Subcutaneous abdominal adipose tissue (tissue), 5 donors: ENCODE measurements around the gene SEC23B.
"Not testable (repeated sequence)": the region's sequence is repeated elsewhere in the genome, so short reads cannot be mapped to it uniquely, and the experiment has no call there.

Source experiments
- H3K27ac ChIP-seq: one replicate; pipeline ENCODE4 v1.7.0; 2013; ENCODE audit warnings: low read depth, mild to moderate bottlenecking, inconsistent platforms, low read length, moderate library complexity
- H3K27me3 ChIP-seq, 5 donors: one replicate each; pipeline ENCODE4 v1.7.0; 2013; ENCODE audit warnings: low read length in 5 of 5, inconsistent platforms in 1 of 5; ENCODE audit not compliant: control insufficient read depth in 5 of 5, insufficient read depth in 4 of 5
- H3K36me3 ChIP-seq, 5 donors: one replicate each; pipeline ENCODE4 v1.7.0; 2013; ENCODE audit warnings: low read length in 5 of 5; ENCODE audit not compliant: control insufficient read depth in 5 of 5, insufficient read depth in 5 of 5
- H3K4me1 ChIP-seq, 5 donors: one replicate each; pipeline ENCODE4 v1.7.0; 2013; ENCODE audit warnings: low read length in 5 of 5, mild to moderate bottlenecking in 3 of 5, moderate library complexity in 1 of 5; ENCODE audit not compliant: control insufficient read depth in 5 of 5, insufficient read depth in 5 of 5
- H3K4me3 ChIP-seq, 5 donors: one replicate each; pipeline ENCODE4 v1.7.0; 2013; ENCODE audit warnings: low read length in 5 of 5, low read depth in 1 of 5
- H3K9ac ChIP-seq, 5 donors: one replicate each; pipeline ENCODE4 v1.7.0; 2013; ENCODE audit warnings: low read length in 5 of 5, mild to moderate bottlenecking in 4 of 5, moderate library complexity in 3 of 5
- H3K9me3 ChIP-seq, 5 donors: one replicate each; pipeline ENCODE4 v1.7.0; 2013; ENCODE audit warnings: low read length in 5 of 5; ENCODE audit not compliant: control insufficient read depth in 5 of 5
- donor health status: healthy.
- donor health status: healthy.
- donor health status: healthy.
- donor health status: healthy.
- donor health status: healthy.

SEC23B gene

GRCh38 chr20:18523066-18523465, 15.3 kb downstream of the SEC23B start:
- Histone ChIP-seq H3K36me3 (peaks cover 28 to 58% (median 39%) of the 10 kb centered on the region in 5 donors), H3K27ac (no peak overlapping the region), H3K27me3 (no peaks in the 10 kb centered on the region), H3K9ac (no peak overlapping the region), H3K4me3 (no peak overlapping the region), H3K9me3 (no peaks in the 10 kb centered on the region), H3K4me1 (no peaks in the 10 kb centered on the region)

GRCh38 chr20:18524646-18525045, 16.9 kb downstream of the SEC23B start:
- no peak overlapping the region for H3K9ac ChIP-seq
- no peaks in the 10 kb centered on the region for H3K27me3 ChIP-seq
- no peaks in the 10 kb centered on the region for H3K9me3 ChIP-seq
- peaks cover 40 to 74% (median 55%) of the 10 kb centered on the region in 5 donors for H3K36me3 ChIP-seq
- no peak overlapping the region for H3K4me3 ChIP-seq
- no peak overlapping the region for H3K27ac ChIP-seq
- no peaks in the 10 kb centered on the region for H3K4me1 ChIP-seq

- H3K4me3 ChIP-seq, H3K9me3 ChIP-seq, H3K27me3 ChIP-seq, H3K27ac ChIP-seq, H3K9ac ChIP-seq, H3K4me1 ChIP-seq: not testable (repeated sequence)
- peaks cover 43 to 80% (median 67%) of the 10 kb centered on the region in 5 donors for H3K36me3 ChIP-seq
Measured at GRCh38 chr20:18526761-18527160, 19.0 kb downstream of the SEC23B start.

GRCh38 chr20:18527339-18527738, 19.6 kb downstream of the SEC23B start:
- no peak overlapping the region for H3K9ac ChIP-seq
- H3K27me3 ChIP-seq, result no peaks in the 10 kb centered on the region
- no peak overlapping the region for H3K27ac ChIP-seq
- H3K36me3 ChIP-seq, result peaks cover 47 to 82% (median 72%) of the 10 kb centered on the region in 5 donors
- H3K4me1 ChIP-seq, result no peaks in the 10 kb centered on the region
- no peak overlapping the region for H3K4me3 ChIP-seq
- no peaks in the 10 kb centered on the region for H3K9me3 ChIP-seq

GRCh38 chr20:18527836-18528235, 20.1 kb downstream of the SEC23B start:
- no peak overlapping the region for H3K27ac ChIP-seq
- H3K9me3 ChIP-seq, result no peaks in the 10 kb centered on the region
- no peak overlapping the region for H3K9ac ChIP-seq
- peaks cover 51 to 87% (median 77%) of the 10 kb centered on the region in 5 donors for H3K36me3 ChIP-seq
- no peaks in the 10 kb centered on the region for H3K4me1 ChIP-seq
- no peaks in the 10 kb centered on the region for H3K27me3 ChIP-seq
- H3K4me3 ChIP-seq, result no peak overlapping the region

GRCh38 chr20:18529041-18529440, 21.3 kb downstream of the SEC23B start:
- H3K9me3 ChIP-seq, result no peaks in the 10 kb centered on the region
- no peak overlapping the region for H3K27ac ChIP-seq
- no peak overlapping the region for H3K4me3 ChIP-seq
- H3K9ac ChIP-seq, result no peak overlapping the region
- H3K27me3 ChIP-seq, result no peaks in the 10 kb centered on the region
- H3K4me1 ChIP-seq, result no peaks in the 10 kb centered on the region
- H3K36me3 ChIP-seq, result peaks cover 54 to 94% (median 87%) of the 10 kb centered on the region in 5 donors

- no peaks in the 10 kb centered on the region for H3K4me1 ChIP-seq
- H3K27me3 ChIP-seq, result no peaks in the 10 kb centered on the region
- H3K27ac ChIP-seq, result no peak overlapping the region
- no peaks in the 10 kb centered on the region for H3K9me3 ChIP-seq
- no peak overlapping the region for H3K9ac ChIP-seq
- H3K36me3 ChIP-seq, result peaks cover 48 to 84% (median 71%) of the 10 kb centered on the region in 5 donors
- H3K4me3 ChIP-seq, result no peak overlapping the region
Measured at GRCh38 chr20:18532626-18533025, 24.9 kb downstream of the SEC23B start.

GRCh38 chr20:18533491-18533890, 25.8 kb downstream of the SEC23B start:
- no peaks in the 10 kb centered on the region for H3K9me3 ChIP-seq
- no peak overlapping the region for H3K4me3 ChIP-seq
- H3K27ac ChIP-seq, result no peak overlapping the region
- H3K9ac ChIP-seq, result no peak overlapping the region
- no peaks in the 10 kb centered on the region for H3K4me1 ChIP-seq
- H3K36me3 ChIP-seq, result peaks cover 46 to 80% (median 62%) of the 10 kb centered on the region in 5 donors
- H3K27me3 ChIP-seq, result no peaks in the 10 kb centered on the region

- H3K27me3 ChIP-seq, result no peaks in the 10 kb centered on the region
- no peak overlapping the region for H3K27ac ChIP-seq
- no peaks in the 10 kb centered on the region for H3K9me3 ChIP-seq
- H3K4me3 ChIP-seq, result no peak overlapping the region
- H3K4me1 ChIP-seq, result no peaks in the 10 kb centered on the region
- H3K9ac ChIP-seq, result no peak overlapping the region
- H3K36me3 ChIP-seq, result peaks cover 42 to 74% (median 56%) of the 10 kb centered on the region in 5 donors
Measured at GRCh38 chr20:18533978-18534644, 26.4 kb downstream of the SEC23B start.

GRCh38 chr20:18537651-18538050, 29.9 kb downstream of the SEC23B start:
- H3K27ac ChIP-seq, result no peak overlapping the region
- H3K4me3 ChIP-seq, result no peak overlapping the region
- peaks cover 41 to 74% (median 51%) of the 10 kb centered on the region in 5 donors for H3K36me3 ChIP-seq
- H3K9me3 ChIP-seq, result no peaks in the 10 kb centered on the region
- H3K9ac ChIP-seq, result no peak overlapping the region
- H3K4me1 ChIP-seq, result no peaks in the 10 kb centered on the region
- no peaks in the 10 kb centered on the region for H3K27me3 ChIP-seq
